H1 (cell line): Measurements from ENCODE around the gene ESD. TPM values are rescaled to one million over a fixed set of nuclear protein-coding genes. Genes with fewer than 3 reads are reported as not detected.

Experiments used
- CTCF ChIA-PET: fragments of 300-600 bp; sonication (Branson Sonifier 250); formaldehyde crosslinking; loops from one replicate; lab custom pipeline; 2021; ENCODE audit not compliant: partially characterized antibody; lab: Charles Lee
- POLR2A ChIA-PET: fragments of 300-600 bp; sonication (Branson Sonifier 250); formaldehyde crosslinking; loops from one replicate; lab custom pipeline; 2021; ENCODE audit warnings: inconsistent platforms; ENCODE audit not compliant: partially characterized antibody; lab: Charles Lee
- DNase-seq, 2 experiments: peaks; one replicate each; pipeline versions ENCODE4 v3.0.0 to v3.0.0-alpha.2; 2010 to 2022; ENCODE audit warnings: low spot score in 2 of 2, low read depth in 1 of 2, mixed read lengths in 1 of 2
- FAIRE-seq: peaks from 2 replicates; lab custom pipeline; 2011; peaks lifted over from hg19 to GRCh38; lab: Jason Lieb, UNC
- H2AFZ ChIP-seq: 2 replicates; pipeline ENCODE4 v1.8.1; 2012; ENCODE audit warnings: low read length, inconsistent platforms
- H2AK5ac ChIP-seq: 2 replicates; pipeline ENCODE4 v1.6.1; 2013; ENCODE audit warnings: low read depth, low read length
- H2BK120ac ChIP-seq: replicated peaks from 2 replicates; pipeline ENCODE3; 2013; ENCODE audit warnings: low read depth, low read length, inconsistent platforms
- H2BK12ac ChIP-seq: 2 replicates; pipeline ENCODE4 v1.6.1; 2013; ENCODE audit warnings: low read depth, low read length
- H2BK15ac ChIP-seq: 2 replicates; pipeline ENCODE4 v1.6.1; 2013; ENCODE audit warnings: low read length
- H2BK20ac ChIP-seq: 2 replicates; pipeline ENCODE4 v1.6.1; 2013; ENCODE audit warnings: low read length
- H2BK5ac ChIP-seq: 2 replicates; pipeline ENCODE4 v1.6.1; 2013; ENCODE audit warnings: low read depth, low read length
- H3K14ac ChIP-seq: 2 replicates; pipeline ENCODE4 v1.6.1; 2013; ENCODE audit warnings: inconsistent platforms; ENCODE audit not compliant: insufficient read length
- H3K18ac ChIP-seq: 2 replicates; pipeline ENCODE4 v1.6.1; 2013; ENCODE audit warnings: low read length; ENCODE audit errors: extremely low read depth
- H3K23ac ChIP-seq: 2 replicates; pipeline ENCODE4 v1.6.1; 2013; ENCODE audit warnings: inconsistent platforms; ENCODE audit not compliant: insufficient read length
- H3K23me2 ChIP-seq: 2 replicates; pipeline ENCODE4 v1.6.1; 2013; ENCODE audit warnings: low read depth, low read length
- H3K27ac ChIP-seq: 2 replicates; pipeline ENCODE4 v1.6.1; 2011; ENCODE audit warnings: low read depth, low read length, inconsistent platforms
- H3K27me3 ChIP-seq, 4 experiments: replicated peaks in 1 of 4; 1 replicate in 1 of 4; 2 replicates in 3 of 4; pipeline versions ENCODE4 v1.6.1 to v1.8.1; 2011 to 2013; ENCODE audit warnings: low read length in 3 of 4, mild to moderate bottlenecking in 3 of 4, inconsistent platforms in 2 of 4, mixed read lengths in 2 of 4, moderate library complexity in 1 of 4; ENCODE audit not compliant: control insufficient read depth in 3 of 4, insufficient read depth in 3 of 4; ENCODE audit errors: extremely low read depth in 1 of 4
- H3K36me3 ChIP-seq, 4 experiments: 2 replicates each; pipeline versions ENCODE4 v1.6.1 to v1.8.1; 2011 to 2013; ENCODE audit warnings: mild to moderate bottlenecking in 4 of 4, low read length in 3 of 4, moderate library complexity in 2 of 4, control low read depth in 1 of 4, inconsistent platforms in 1 of 4; ENCODE audit not compliant: insufficient read depth in 4 of 4, control insufficient read depth in 2 of 4
- H3K4ac ChIP-seq: replicated peaks from 2 replicates; pipeline ENCODE3; 2013; ENCODE audit warnings: low read length, low read depth, mixed read lengths, inconsistent platforms; ENCODE audit not compliant: insufficient read length
- H3K4me1 ChIP-seq, 4 experiments: replicated peaks in 1 of 4; 1 replicate in 1 of 4; 2 replicates in 3 of 4; pipeline versions ENCODE4 v1.6.1 to v1.8.1; 2011 to 2013; ENCODE audit warnings: low read length in 3 of 4, inconsistent platforms in 2 of 4, mixed read lengths in 1 of 4; ENCODE audit not compliant: insufficient read depth in 4 of 4, control insufficient read depth in 3 of 4
- H3K4me2 ChIP-seq, 2 experiments: 2 replicates each; pipeline versions ENCODE4 v1.6.1 to v1.8.1; 2011 to 2013; ENCODE audit warnings: low read depth in 2 of 2, low read length in 2 of 2, control low read depth in 1 of 2, inconsistent platforms in 1 of 2, mild to moderate bottlenecking in 1 of 2; ENCODE audit not compliant: insufficient read depth in 1 of 2
- H3K4me3 ChIP-seq, 4 experiments: fragments of 200-600, 300-600 bp in 1 of 4; sonication (generic), shearing (Covaris generic), sonication (Bioruptor Twin) in 1 of 4; 2 replicates each; pipeline versions ENCODE4 v1.5.1 to v1.8.1; 2011 to 2016; ENCODE audit warnings: low read length in 4 of 4, low read depth in 3 of 4, control low read depth in 2 of 4, inconsistent platforms in 2 of 4, mild to moderate bottlenecking in 2 of 4, mixed read lengths in 1 of 4, moderate library complexity in 1 of 4; ENCODE audit not compliant: insufficient read depth in 2 of 4; ENCODE audit errors: extremely low read depth in 1 of 4
- H3K56ac ChIP-seq: replicated peaks from 2 replicates; pipeline ENCODE3; 2013; ENCODE audit warnings: low read depth, mild to moderate bottlenecking, mixed read lengths, low read length, inconsistent platforms; ENCODE audit not compliant: insufficient read length
- H3K79me1 ChIP-seq: 2 replicates; pipeline ENCODE4 v1.6.1; 2013; ENCODE audit warnings: low read depth, low read length, control low read depth
- H3K79me2 ChIP-seq, 2 experiments: 2 replicates each; pipeline versions ENCODE4 v1.6.1 to v1.8.1; 2012 to 2013; ENCODE audit warnings: low read length in 2 of 2, mild to moderate bottlenecking in 2 of 2, inconsistent platforms in 1 of 2; ENCODE audit not compliant: insufficient read depth in 2 of 2, control insufficient read depth in 1 of 2
- H3K9ac ChIP-seq, 4 experiments: replicated peaks in 1 of 4; 1 replicate in 1 of 4; 2 replicates in 3 of 4; pipeline versions ENCODE4 v1.6.1 to v1.8.1; 2011 to 2013; ENCODE audit warnings: low read depth in 3 of 4, low read length in 3 of 4, control low read depth in 2 of 4, mild to moderate bottlenecking in 2 of 4, moderate library complexity in 2 of 4, inconsistent platforms in 1 of 4; ENCODE audit errors: extremely low read depth in 1 of 4
- H3K9me3 ChIP-seq, 2 experiments: 2 replicates each; pipeline versions ENCODE4 v1.6.1 to v1.8.1; 2012 to 2013; ENCODE audit warnings: mild to moderate bottlenecking in 2 of 2, moderate library complexity in 2 of 2, control low read depth in 1 of 2, inconsistent platforms in 1 of 2, low read depth in 1 of 2, low read length in 1 of 2, mixed read lengths in 1 of 2; ENCODE audit not compliant: insufficient read depth in 2 of 2
- H4K20me1 ChIP-seq, 2 experiments: replicated peaks in 1 of 2; 2 replicates each; pipeline versions ENCODE3 to v1.8.1; 2011 to 2013; ENCODE audit warnings: inconsistent platforms in 2 of 2, low read length in 2 of 2, mild to moderate bottlenecking in 1 of 2; ENCODE audit not compliant: insufficient read depth in 2 of 2, control insufficient read depth in 1 of 2
- H4K5ac ChIP-seq: 2 replicates; pipeline ENCODE4 v1.6.1; 2013; ENCODE audit warnings: low read length, low read depth, mixed read lengths, inconsistent platforms; ENCODE audit not compliant: insufficient read length
- H4K8ac ChIP-seq: 2 replicates; pipeline ENCODE4 v1.8.0; 2013; ENCODE audit warnings: mild to moderate bottlenecking, moderate library complexity, low read length, inconsistent platforms; ENCODE audit not compliant: insufficient read depth; ENCODE audit errors: extremely low read depth
- H4K91ac ChIP-seq: replicated peaks from 2 replicates; pipeline ENCODE3; 2013; ENCODE audit warnings: low read length, mixed read lengths, inconsistent platforms; ENCODE audit not compliant: insufficient read length
- CHD1 ChIP-seq: IDR thresholded peaks from 2 replicates; pipeline ENCODE4 v1.6.1; 2012; ENCODE audit warnings: low read depth, low read length, improper control_type of control experiment
- GABPA ChIP-seq: IDR thresholded peaks from 2 replicates; pipeline ENCODE4 v1.6.1; 2011; ENCODE audit warnings: mild to moderate bottlenecking, low read length, moderate library complexity, borderline replicate concordance; ENCODE audit not compliant: insufficient read depth
- WGBS, 2 experiments: shearing (Covaris generic) in 1 of 2; methylation state at CpG; one replicate each; pipeline versions ENCODE4 v1.1.6 to v1.1.7; 2013 to 2015; ENCODE audit warnings: low lambda C conversion rate in 2 of 2, mixed read lengths in 2 of 2, inconsistent platforms in 1 of 2, low coverage in 1 of 2, missing lambda C conversion rate in 1 of 2; ENCODE audit not compliant: insufficient replicate concordance in 2 of 2, insufficient coverage in 1 of 2, insufficient read length in 1 of 2; ENCODE audit errors: extremely low coverage in 1 of 2, missing lambda C conversion rate in 1 of 2; 5-methylcytosine and 5-hydroxymethylcytosine counted together
- polyA plus RNA-seq, 7 experiments: library from polyadenylated mRNA; depleted of rRNA in 3 of 7; stranded (reverse) in 5 of 7; unstranded in 2 of 7; fragments of >200 nt in 5 of 7; fragments of 200-250 nt in 2 of 7; gene quantifications; 1 replicate in 5 of 7; 2 replicates in 1 of 7; 4 replicates in 1 of 7; pipeline versions ENCODE4 v1.2.1 to v1.2.3, GENCODE V29; 2011 to 2013; ENCODE audit warnings: missing spikeins in 2 of 7, mixed read lengths in 2 of 7
- total RNA-seq: library from RNA; stranded (reverse); fragmentation: NEBNext Ultra II Directional; extraction: Animal tissue kit (Norgen Biotek cat#: 25700); gene quantifications from 2 replicates; pipeline ENCODE4 v1.2.1, GENCODE V29; 2021

The ESD gene
- total and polyA plus RNA-seq, 2 of the 8 experiments (the other 6 are each of a cell fraction or from before 2014, with no cell fraction given) = 40.3 to 55.8 TPM

DNA sequence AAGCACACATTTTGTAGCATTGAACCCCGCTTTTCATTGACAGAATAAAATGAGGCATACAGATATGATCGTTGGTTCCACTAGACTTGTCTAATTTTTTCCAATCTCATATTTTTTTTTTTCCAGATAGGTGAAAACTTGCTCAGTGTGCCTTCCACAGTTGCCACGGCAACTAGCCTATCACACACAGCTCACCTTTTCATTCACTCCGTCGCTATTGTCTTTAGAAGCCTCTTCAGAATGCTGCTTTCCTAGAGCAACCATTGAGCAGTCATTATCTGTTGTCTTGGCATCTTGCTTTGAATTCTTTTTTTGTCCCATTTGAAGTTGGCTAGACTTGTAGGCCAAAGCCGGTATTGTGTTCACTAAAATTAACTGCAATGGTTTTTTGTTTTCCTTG lies 37.7 kb upstream of the ESD start:
- Histone ChIP-seq H2BK120ac (no peak overlapping the region), H2BK20ac (no peak overlapping the region), H3K23me2 (no peaks in the 10 kb centered on the region; the same call in 1 of the 2 replicates), H3K56ac (no peak overlapping the region), H4K20me1 (no peaks in the 10 kb centered on the region), H3K27me3 (no peaks in the 10 kb centered on the region), H3K27ac (no peak overlapping the region), H3K23ac (no peak overlapping the region), H3K14ac (no peak overlapping the region), H3K36me3 (no peaks in the 10 kb centered on the region), H2AK5ac (no peak overlapping the region), H2AFZ (no peak overlapping the region; the same call in 1 of the 2 replicates), H3K4me3 (no peak overlapping the region), H4K5ac (no peak overlapping the region), H3K4me1 (no peaks in the 10 kb centered on the region), H3K79me2 (no peaks in the 10 kb centered on the region), H2BK5ac (no peak overlapping the region), H3K4ac (no peak overlapping the region), H4K91ac (no peak overlapping the region), H4K8ac (no peak overlapping the region), H3K4me2 (no peak overlapping the region), H2BK12ac (no peak overlapping the region), H3K9me3 (no peaks in the 10 kb centered on the region), H2BK15ac (no peak overlapping the region), H3K18ac (no peak overlapping the region), H3K79me1 (no peaks in the 10 kb centered on the region), H3K9ac (no peak overlapping the region)
- ChIA-PET CTCF (interaction anchor here (0.6 to 0.9 kb wide), 3 partner anchors 59 to 335 kb away, joined by 3 read pairs; no protein-coding TSS in a partner anchor), POLR2A (no interaction called here)
- TF ChIP-seq GABPA = no peak
- no peak for TF ChIP-seq CHD1
- DNase-seq (no peak), FAIRE-seq (no peak)
- 85% methylated on average over 6 of the region's 6 CpGs; no CpG with 5 or more reads in 1 of the 2 experiments for WGBS, 2 experiments
